Measurements from ENCODE around the gene SASH1.

SASH1 gene

DNA sequence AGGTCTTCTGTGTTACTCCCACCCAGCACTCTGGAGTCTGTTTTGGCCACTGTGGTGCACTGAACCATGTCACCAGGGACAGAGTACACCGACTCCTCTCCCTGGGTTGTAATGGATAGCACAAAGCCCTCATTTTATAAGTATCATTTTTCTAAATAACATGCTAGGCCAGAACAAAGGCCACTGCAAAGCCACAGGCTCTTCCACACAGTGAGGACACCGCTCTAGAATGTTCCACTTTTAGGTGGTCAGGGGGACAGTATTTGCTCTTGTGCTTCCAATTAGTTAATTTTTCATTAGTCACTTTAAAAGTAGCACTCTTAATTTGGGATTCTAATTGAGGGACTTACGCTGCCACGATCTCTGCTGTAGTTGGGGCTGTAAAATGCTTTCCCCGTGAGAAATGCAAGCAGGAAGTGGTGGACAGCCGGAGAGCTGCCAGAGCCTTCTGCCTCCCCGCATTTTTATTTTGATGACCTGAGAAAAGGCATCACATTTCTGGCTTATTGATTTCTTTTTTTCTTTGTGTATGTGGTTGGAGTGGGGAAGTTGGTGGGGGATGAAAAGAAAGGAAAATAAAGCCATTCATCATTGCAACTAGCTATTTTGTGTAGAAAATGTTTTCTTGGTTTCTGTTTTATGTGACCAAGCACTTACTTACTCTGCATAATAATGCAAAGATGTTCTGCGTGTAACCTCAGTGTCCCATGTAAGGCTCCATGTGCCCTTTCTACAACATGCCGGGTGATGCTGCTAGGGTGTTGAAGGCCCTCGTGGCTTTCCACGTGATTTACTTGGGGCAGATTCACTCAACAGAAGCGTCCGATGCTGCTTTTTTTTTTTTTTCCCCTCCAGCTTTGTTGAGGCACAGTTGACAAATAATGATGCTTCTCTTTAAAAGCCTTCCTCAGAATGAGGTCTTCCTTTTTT is 195.9 kb downstream of the SASH1 start:
- DNase-seq, result peak in 8 of 56 donors; percentile 20 to 54 (median 38)

DNA sequence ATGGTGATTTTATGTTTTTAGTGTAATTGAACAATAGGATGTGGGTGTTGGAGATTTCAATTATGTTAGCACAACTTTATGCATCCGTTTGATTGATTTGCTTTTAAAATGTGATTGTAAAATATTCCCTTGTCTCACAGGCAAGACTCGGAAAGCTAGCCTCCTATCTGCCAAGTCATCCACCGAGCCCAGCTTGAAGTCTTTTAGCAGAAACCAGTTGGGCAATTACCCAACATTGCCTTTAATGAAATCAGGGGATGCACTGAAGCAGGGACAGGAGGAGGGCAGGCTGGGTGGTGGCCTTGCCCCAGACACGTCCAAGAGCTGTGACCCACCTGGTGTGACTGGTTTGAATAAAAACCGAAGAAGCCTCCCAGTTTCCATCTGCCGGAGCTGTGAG is 200.9 kb downstream of the SASH1 start:
- no peak for DNase-seq

GRCh38 chr6:148544421-148544820 is 201.8 kb downstream of the SASH1 start:
- no peak for DNase-seq

- DNase-seq, result no peak
These were observed 203.3 kb downstream of the SASH1 start for GRCh38 chr6:148545901-148546300.

- DNase-seq, result peak in 3 of 56 donors; percentile 11 to 28 (median 20)
These were observed 204.5 kb downstream of the SASH1 start for GRCh38 chr6:148547110-148547509.

DNA sequence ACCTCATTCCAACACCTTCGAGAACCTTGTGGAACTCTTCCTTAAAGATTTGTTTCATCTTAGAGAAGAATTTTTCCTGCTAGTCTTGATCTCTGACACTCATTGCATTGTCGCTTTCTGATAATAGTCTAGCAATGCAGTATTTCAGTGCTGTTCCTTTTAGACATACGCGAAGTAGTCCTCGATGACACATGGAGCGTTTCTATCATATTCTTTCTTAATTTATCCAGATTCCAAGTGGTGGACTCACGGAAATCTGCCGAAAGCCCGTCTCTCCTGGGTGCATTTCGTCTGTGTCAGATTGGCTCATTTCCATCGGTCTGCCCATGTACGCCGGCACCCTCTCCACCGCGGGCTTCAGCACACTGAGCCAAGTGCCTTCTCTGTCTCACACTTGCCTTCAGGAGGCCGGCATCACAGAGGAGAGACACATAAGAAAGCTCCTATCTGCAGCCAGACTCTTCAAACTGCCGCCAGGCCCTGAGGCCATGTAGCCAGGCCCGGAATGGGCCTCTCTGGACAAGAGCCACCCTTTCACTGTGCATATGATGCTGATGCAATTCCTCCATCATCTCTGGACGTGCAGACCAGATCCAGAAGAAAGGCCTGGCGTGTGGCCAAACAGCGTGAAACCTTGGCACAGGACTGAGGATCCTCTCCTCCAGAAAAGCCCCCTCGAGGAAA is 205.6 kb downstream of the SASH1 start:
- peak in 20 of 56 donors; percentile 16 to 88 (median 45) for DNase-seq

DNA sequence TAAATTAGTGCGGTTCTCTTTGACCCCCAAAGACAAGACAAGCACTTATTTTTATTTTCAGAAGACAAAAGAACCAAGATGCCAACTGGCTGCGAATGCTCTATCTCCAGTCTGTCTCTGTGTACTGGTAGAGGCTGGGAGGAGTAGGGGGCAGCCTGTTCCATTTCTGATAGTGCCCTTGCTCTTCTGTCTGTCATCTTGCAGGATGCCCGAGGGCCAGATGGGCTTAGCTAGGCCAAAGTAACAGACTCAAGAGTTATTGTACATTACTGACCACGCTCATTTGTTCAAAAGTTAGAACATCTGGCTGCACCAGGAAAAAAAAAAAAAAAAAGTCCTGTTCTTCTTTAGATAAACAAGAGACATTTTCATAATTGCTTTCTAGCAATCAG is 206.1 kb downstream of the SASH1 start:
- DNase-seq, result no peak

DNA sequence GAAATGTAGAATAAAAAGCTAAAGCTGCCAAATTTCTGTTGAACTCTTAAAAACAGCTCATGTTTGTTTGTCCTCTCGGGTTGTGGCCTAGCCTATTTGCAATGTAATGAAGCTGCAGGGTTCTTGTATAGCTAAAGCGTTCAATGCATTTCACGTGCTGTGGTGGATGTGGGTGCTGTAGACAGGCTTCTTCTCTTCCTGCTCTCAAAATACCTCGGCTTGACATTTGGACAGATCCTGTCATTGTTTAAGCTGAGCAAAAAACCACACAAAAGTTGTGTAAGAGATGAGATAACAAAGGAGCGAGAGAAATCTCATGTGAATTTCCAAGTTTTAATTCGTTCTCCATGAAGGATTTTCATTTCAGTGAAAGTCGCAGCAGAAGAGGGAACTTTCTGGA is 207.9 kb downstream of the SASH1 start:
- DNase-seq, result no peak

- no peak for DNase-seq
These were observed 208.6 kb downstream of the SASH1 start for GRCh38 chr6:148551226-148551625.

DNA sequence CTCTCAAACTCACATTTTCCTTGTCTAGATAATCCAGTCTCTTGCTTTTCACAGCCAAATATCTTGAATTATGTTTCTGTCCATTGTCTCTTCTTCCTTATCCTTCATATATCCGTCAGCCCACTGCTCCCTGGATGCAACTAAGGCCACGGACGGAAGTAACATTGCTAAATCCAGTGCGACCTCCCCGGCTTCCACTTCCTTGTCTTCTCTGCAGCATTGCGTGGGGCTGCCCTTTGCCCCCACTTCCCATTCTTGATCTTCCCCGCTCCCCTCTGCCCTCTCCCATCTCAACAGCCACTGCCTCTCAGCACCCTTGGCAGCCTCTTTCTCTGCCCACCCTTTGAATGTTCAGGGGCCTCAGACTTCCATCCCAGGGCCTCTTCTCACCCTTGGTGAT is 213.8 kb downstream of the SASH1 start:
- DNase-seq, result no peak

DNA sequence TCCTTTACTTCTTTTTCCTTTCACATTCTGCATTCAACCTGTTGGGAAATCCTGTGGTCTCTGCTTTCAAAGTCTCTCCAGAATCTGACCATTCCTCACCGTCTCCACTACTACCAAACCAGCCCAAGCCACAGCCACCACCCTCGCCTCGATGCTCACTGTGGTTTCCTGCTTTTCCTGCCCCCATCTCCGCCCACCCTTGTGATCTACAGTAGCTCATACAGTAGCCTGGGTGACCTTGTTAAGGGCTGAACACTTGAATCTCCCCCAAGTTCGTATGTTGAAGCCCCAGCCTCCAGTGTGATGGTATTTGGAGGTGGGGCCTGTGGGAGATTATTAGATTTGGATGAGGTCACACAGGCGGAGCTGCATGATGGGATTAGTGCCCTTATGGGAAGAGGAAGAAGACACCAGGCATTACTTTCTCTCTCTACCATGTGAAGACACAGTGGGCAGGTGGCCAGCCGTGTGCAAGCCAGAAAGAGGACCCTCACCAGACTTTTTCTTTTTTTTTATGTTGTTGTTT is 215.2 kb downstream of the SASH1 start:
- no peak for DNase-seq

DNA sequence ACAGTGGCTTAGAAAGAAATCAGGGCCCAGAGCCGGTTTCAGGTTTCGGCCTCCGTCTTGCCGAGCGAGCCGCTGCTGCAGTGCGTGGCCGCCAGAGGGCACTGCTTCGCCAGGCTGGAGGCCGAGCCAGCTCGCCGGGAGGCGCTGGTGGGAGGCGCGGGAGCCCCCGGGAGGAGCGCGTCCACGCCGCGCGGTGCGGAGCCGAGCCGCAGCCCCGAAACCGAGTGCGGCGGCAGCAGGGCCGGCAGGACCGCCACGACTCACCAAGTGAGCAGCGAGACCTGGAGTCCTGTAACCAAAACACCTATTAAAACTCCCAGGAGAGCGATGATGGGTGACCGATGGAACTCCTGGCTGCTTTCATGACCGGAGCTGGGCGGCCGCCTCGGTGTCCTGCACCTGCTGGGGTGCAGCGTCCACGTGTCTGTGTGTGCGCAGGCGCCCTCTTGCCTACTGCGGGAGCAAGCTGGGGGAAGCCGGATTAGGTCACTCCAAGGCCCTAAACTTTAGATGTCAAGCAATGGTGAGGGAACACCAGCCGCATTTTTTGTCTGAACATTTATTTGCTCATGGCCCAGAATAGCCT is 217.3 kb downstream of the SASH1 start:
- DNase-seq, result peak in 53 of 56 donors; percentile 17 to 85 (median 65)

GRCh38 chr6:148561629-148562028 is 219.0 kb downstream of the SASH1 start:
- DNase-seq, result no peak

DNA sequence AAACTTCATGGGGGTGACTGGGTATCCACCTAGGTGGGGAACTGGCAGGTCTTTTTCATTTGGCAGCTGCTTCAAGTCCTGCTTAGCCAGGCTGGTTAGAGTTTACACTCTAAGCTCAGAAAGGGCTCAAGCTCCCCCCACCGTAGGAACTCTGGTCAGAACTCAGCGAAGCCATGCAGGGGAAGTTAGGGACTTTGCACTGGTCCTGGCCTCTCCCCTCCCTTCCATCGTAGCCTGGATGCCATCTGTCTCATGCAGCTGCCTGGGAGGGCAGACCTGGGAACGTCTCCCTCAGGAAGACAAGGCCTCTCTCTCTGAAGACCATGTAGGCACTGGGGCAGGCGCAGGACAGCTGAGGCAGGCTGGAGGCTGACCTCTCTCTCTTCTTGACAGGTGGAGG is 220.4 kb downstream of the SASH1 start:
- no peak for DNase-seq

DNA sequence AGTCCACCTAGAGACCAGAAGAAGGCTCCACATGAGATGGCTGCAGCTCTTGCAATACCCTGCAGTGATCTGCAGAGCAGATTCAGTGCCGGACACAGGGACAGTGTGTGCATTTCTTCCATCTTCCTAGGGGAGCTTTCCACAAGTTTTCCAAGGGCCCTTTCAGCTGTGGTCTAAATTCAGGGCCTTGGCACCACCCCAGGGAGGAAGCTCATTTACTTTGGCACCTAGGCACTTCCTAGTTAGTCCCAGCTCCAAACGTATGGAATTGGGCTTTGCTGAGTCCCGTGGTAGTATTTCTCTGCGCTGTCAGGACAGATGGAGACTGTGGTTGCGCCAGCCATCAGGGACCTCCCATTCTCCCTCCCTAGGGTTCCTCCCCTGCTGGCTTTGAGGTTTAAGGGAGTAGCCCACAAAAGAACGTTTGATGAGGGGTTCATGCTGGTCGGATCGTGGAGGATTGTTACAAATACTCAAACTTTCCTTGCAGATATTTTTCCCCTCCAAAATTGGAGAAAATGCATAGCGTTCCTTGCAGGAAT is 221.9 kb downstream of the SASH1 start:
- DNase-seq, result no peak

DNA sequence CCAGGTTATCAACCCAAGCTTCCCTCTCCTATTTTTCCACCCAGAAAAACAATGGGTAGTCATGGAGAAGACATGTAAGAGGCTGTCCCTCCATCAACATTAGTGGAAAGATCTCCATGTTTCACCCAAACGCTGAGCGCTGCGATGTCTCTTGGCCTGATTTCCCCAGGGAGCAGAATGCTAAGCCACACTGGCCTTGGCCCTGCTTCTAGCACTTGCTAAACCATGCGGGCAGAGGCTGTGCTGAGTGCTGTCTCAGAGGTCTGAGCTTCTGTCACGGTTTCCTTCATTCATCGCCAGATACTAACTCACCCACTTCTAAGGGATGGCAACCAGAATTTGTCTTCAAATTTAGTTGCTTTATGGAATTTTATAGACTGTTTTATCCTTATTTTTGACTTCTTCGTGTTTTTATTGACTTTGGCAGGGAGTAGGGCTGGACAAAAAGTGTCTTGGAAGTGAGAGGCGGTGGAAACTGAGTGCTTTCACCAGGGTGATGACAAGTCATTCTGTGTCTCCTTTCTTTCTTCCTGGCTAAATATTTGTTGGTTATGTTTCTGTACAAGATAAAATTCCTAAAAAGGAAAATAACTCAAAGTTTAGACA is 222.8 kb downstream of the SASH1 start:
- DNase-seq, result no peak

GRCh38 chr6:148565930-148566663 is 223.5 kb downstream of the SASH1 start:
- peak in 3 of 56 donors; percentile 8 to 46 (median 46) for DNase-seq

GRCh38 chr6:148566664-148567350 is 224.2 kb downstream of the SASH1 start:
- no peak for DNase-seq

DNA sequence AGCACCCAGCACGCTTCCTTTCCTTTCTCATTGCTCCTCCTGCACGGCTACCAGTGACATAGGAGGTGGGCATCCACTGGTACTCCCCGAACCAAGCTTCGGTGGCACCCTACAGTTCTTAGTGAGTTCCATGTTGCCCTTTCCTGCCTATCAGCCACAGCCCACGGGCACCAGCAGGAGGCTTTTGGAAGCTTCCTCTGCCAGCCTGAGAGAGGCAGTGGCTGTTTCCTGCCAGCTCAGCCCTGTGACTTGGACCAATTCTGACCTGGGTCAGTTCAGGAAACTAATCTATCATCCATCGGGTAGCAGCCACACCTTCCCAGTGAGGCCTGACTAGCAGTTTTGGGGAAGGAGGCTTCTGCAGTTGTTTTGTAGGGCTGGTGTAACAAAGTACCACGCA is 227.8 kb downstream of the SASH1 start:
- DNase-seq, result no peak
